GM19463 (cell line): ENCODE results near the gene LOC101059915.
"Not testable (repeated sequence)": the region's sequence is repeated elsewhere in the genome, so short reads cannot be mapped to it uniquely, and the experiment has no call there.

Experiments used
- ATAC-seq: cut with Tn5 transposase; IDR thresholded peaks from one replicate; pipeline ENCODE4 v1.9.1; 2021; ENCODE audit warnings: mild to moderate bottlenecking, moderate library complexity; ENCODE audit not compliant: unreplicated experiment

Gene LOC101059915

GRCh38 chrX:71638409-71638808, 28.9 kb upstream of the LOC101059915 start:
- no peak for ATAC-seq

- ATAC-seq, result no peak
Observed at GRCh38 chrX:71640002-71640401, 27.3 kb upstream of the LOC101059915 start.

- ATAC-seq, result not testable (repeated sequence)
Observed at GRCh38 chrX:71644406-71644805, 22.9 kb upstream of the LOC101059915 start.

GRCh38 chrX:71650333-71650969, 16.9 kb upstream of the LOC101059915 start:
- ATAC-seq, result peak; percentile 81

GRCh38 chrX:71652405-71652804, 14.9 kb upstream of the LOC101059915 start:
- no peak for ATAC-seq

- no peak for ATAC-seq
Observed at GRCh38 chrX:71653344-71653743, 14.0 kb upstream of the LOC101059915 start.

GRCh38 chrX:71657267-71657666, 10.1 kb upstream of the LOC101059915 start:
- ATAC-seq, result no peak

- ATAC-seq, result no peak
Observed at GRCh38 chrX:71659342-71659741, 8.0 kb upstream of the LOC101059915 start.

GRCh38 chrX:71659959-71660358, 7.4 kb upstream of the LOC101059915 start:
- no peak for ATAC-seq

GRCh38 chrX:71660562-71661416, 6.6 kb upstream of the LOC101059915 start:
- no peak for ATAC-seq

GRCh38 chrX:71661919-71662318, 5.4 kb upstream of the LOC101059915 start:
- no peak for ATAC-seq

- ATAC-seq, result not testable (repeated sequence)
Observed at GRCh38 chrX:71662654-71663053, 4.7 kb upstream of the LOC101059915 start.

GRCh38 chrX:71663238-71663637, 4.1 kb upstream of the LOC101059915 start:
- ATAC-seq, result not testable (repeated sequence)

- not testable (repeated sequence) for ATAC-seq
Observed at GRCh38 chrX:71664202-71664601, 3.1 kb upstream of the LOC101059915 start.

- ATAC-seq, result no peak
Observed at GRCh38 chrX:71664889-71665491, 2.4 kb upstream of the LOC101059915 start.

GRCh38 chrX:71665747-71666146, 1.6 kb upstream of the LOC101059915 start:
- ATAC-seq, result no peak

GRCh38 chrX:71666240-71667223, 814 bp upstream of the LOC101059915 start:
- ATAC-seq, result no peak

GRCh38 chrX:71668248-71668595, 876 bp downstream of the LOC101059915 start:
- no peak for ATAC-seq

GRCh38 chrX:71669492-71669891, 2.1 kb downstream of the LOC101059915 start:
- ATAC-seq, result no peak

- peak; percentile 70 for ATAC-seq
Observed at GRCh38 chrX:71669947-71670346, 2.6 kb downstream of the LOC101059915 start.
